Measurements from ENCODE around the gene CDHR5. TPM values are rescaled to one million over a fixed set of nuclear protein-coding genes. Genes with fewer than 3 reads are reported as not detected.

CDHR5 gene
- total and polyA plus RNA-seq, 5 donors from 2014 or later = not detected

- H3K4me1 Mint-ChIP-seq = peaks cover 0 to 46% (median 9%) of the 10 kb centered on the region in 4 donors
- peaks cover 31% of the 10 kb centered on the region for H3K4me1 ChIP-seq (ENCODE audit: control insufficient read depth, insufficient read depth, low read length, poor library complexity, severe bottlenecking)
- H3K9me3 ChIP-seq (ENCODE audit: control insufficient read depth in 2 of 2, low read length in 2 of 2) = no peaks in the 10 kb centered on the region
These were observed 43.0 kb downstream of the CDHR5 start for GRCh38 chr11:581752-582151.

GRCh38 chr11:581342-581741 is 43.4 kb downstream of the CDHR5 start:
- Mint-ChIP-seq H3K27me3 (no peaks in the 10 kb centered on the region), H3K4me1 (peaks cover 0 to 44% (median 9%) of the 10 kb centered on the region in 4 donors), H3K27ac (no peak overlapping the region), H3K4me3 (peak overlapping the region in 2 of 4 donors; percentile 52 to 62), H3K9me3 (peaks cover 0 to 2% (median 0%) of the 10 kb centered on the region in 7 donors), H3K36me3 (peaks cover 3% of the 10 kb centered on the region)
- DNase-seq = no peak
- Histone ChIP-seq H3K27ac (ENCODE audit: insufficient read depth, low read length, poor library complexity, severe bottlenecking) (no peak overlapping the region), H3K4me1 (ENCODE audit: control insufficient read depth, insufficient read depth, low read length, poor library complexity, severe bottlenecking) (peaks cover 31% of the 10 kb centered on the region), H3K9me3 (ENCODE audit: control insufficient read depth in 2 of 2, low read length in 2 of 2) (no peaks in the 10 kb centered on the region), H3K4me3 (ENCODE audit: low read depth, low read length) (no peak overlapping the region), H3K36me3 (ENCODE audit: control insufficient read depth, insufficient read depth, low read length) (peaks cover 34% of the 10 kb centered on the region), H3K27me3 (ENCODE audit: control insufficient read depth, insufficient read depth, low read length) (no peaks in the 10 kb centered on the region)
- no peak for ATAC-seq (ENCODE audit: low read depth in 2 of 2)

More at GRCh38 chr11:581752-582151, 43.0 kb downstream of the CDHR5 start:
- ATAC-seq (ENCODE audit: low read depth in 2 of 2) = no peak
- peaks cover 0 to 2% (median 0%) of the 10 kb centered on the region in 7 donors for H3K9me3 Mint-ChIP-seq
- no peak overlapping the region for H3K27ac ChIP-seq (ENCODE audit: insufficient read depth, low read length, poor library complexity, severe bottlenecking)
- peaks cover 5% of the 10 kb centered on the region for H3K36me3 Mint-ChIP-seq
- no peak overlapping the region for H3K27ac Mint-ChIP-seq
- no peaks in the 10 kb centered on the region for H3K27me3 Mint-ChIP-seq
- peak overlapping the region in 1 of 4 donors; percentile 52 for H3K4me3 Mint-ChIP-seq
- H3K27me3 ChIP-seq (ENCODE audit: control insufficient read depth, insufficient read depth, low read length) = no peaks in the 10 kb centered on the region
- H3K4me3 ChIP-seq (ENCODE audit: low read depth, low read length) = no peak overlapping the region
- DNase-seq = no peak
- peaks cover 38% of the 10 kb centered on the region for H3K36me3 ChIP-seq (ENCODE audit: control insufficient read depth, insufficient read depth, low read length)

GRCh38 chr11:579830-580601 is 44.7 kb downstream of the CDHR5 start:
- H3K27me3 Mint-ChIP-seq = peaks cover 2% of the 10 kb centered on the region
- peaks cover 0 to 3% (median 0%) of the 10 kb centered on the region in 7 donors for H3K9me3 Mint-ChIP-seq
- no peak overlapping the region for H3K27ac Mint-ChIP-seq
- Histone ChIP-seq H3K4me3 (ENCODE audit: low read depth, low read length) (no peak overlapping the region), H3K36me3 (ENCODE audit: control insufficient read depth, insufficient read depth, low read length) (peaks cover 30% of the 10 kb centered on the region), H3K4me1 (ENCODE audit: control insufficient read depth, insufficient read depth, low read length, poor library complexity, severe bottlenecking) (peaks cover 37% of the 10 kb centered on the region), H3K27me3 (ENCODE audit: control insufficient read depth, insufficient read depth, low read length) (no peaks in the 10 kb centered on the region), H3K9me3 (ENCODE audit: control insufficient read depth in 2 of 2, low read length in 2 of 2) (no peaks in the 10 kb centered on the region), H3K27ac (ENCODE audit: insufficient read depth, low read length, poor library complexity, severe bottlenecking) (no peak overlapping the region)
- H3K4me1 Mint-ChIP-seq = peaks cover 0 to 45% (median 11%) of the 10 kb centered on the region in 4 donors
- H3K4me3 Mint-ChIP-seq = peak overlapping the region in 3 of 4 donors; percentile 32 to 79 (median 53)
- ATAC-seq (ENCODE audit: low read depth in 2 of 2) = no peak
- no peaks in the 10 kb centered on the region for H3K36me3 Mint-ChIP-seq
- no peak for DNase-seq

GRCh38 chr11:578276-579035 is 46.3 kb downstream of the CDHR5 start:
- Histone ChIP-seq H3K4me1 (ENCODE audit: control insufficient read depth, insufficient read depth, low read length, poor library complexity, severe bottlenecking) (peaks cover 48% of the 10 kb centered on the region), H3K4me3 (ENCODE audit: low read depth, low read length) (peak overlapping the region; percentile 83), H3K27ac (ENCODE audit: insufficient read depth, low read length, poor library complexity, severe bottlenecking) (no peak overlapping the region), H3K27me3 (ENCODE audit: control insufficient read depth, insufficient read depth, low read length) (no peaks in the 10 kb centered on the region), H3K36me3 (ENCODE audit: control insufficient read depth, insufficient read depth, low read length) (peaks cover 18% of the 10 kb centered on the region), H3K9me3 (ENCODE audit: control insufficient read depth in 2 of 2, low read length in 2 of 2) (no peaks in the 10 kb centered on the region)
- DNase-seq (no peak), ATAC-seq (ENCODE audit: low read depth in 2 of 2) (no peak)
- Mint-ChIP-seq H3K4me3 (peak overlapping the region; percentile 79 to 91 (median 86)), H3K27ac (no peak overlapping the region), H3K27me3 (peaks cover 5% of the 10 kb centered on the region), H3K36me3 (no peaks in the 10 kb centered on the region), H3K4me1 (peaks cover 4 to 57% (median 21%) of the 10 kb centered on the region in 4 donors), H3K9me3 (peaks cover 0 to 2% (median 0%) of the 10 kb centered on the region in 7 donors)

GRCh38 chr11:577611-577894 is 47.2 kb downstream of the CDHR5 start:
- DNase-seq (no peak), ATAC-seq (ENCODE audit: low read depth in 2 of 2) (no peak)
- H3K27ac ChIP-seq (ENCODE audit: insufficient read depth, low read length, poor library complexity, severe bottlenecking) = no peak overlapping the region
- Mint-ChIP-seq H3K4me1 (peaks cover 4 to 60% (median 21%) of the 10 kb centered on the region in 4 donors), H3K27ac (peak overlapping the region; percentile 68 to 74 (median 71)), H3K4me3 (peak overlapping the region; percentile 86 to 91 (median 88)), H3K9me3 (peaks cover 0 to 2% (median 0%) of the 10 kb centered on the region in 7 donors), H3K27me3 (peaks cover 5% of the 10 kb centered on the region), H3K36me3 (no peaks in the 10 kb centered on the region)
- no peaks in the 10 kb centered on the region for H3K27me3 ChIP-seq (ENCODE audit: control insufficient read depth, insufficient read depth, low read length)
- peaks cover 48% of the 10 kb centered on the region for H3K4me1 ChIP-seq (ENCODE audit: control insufficient read depth, insufficient read depth, low read length, poor library complexity, severe bottlenecking)
- peaks cover 11% of the 10 kb centered on the region for H3K36me3 ChIP-seq (ENCODE audit: control insufficient read depth, insufficient read depth, low read length)
- peak overlapping the region; percentile 83 for H3K4me3 ChIP-seq (ENCODE audit: low read depth, low read length)
- no peaks in the 10 kb centered on the region for H3K9me3 ChIP-seq (ENCODE audit: control insufficient read depth in 2 of 2, low read length in 2 of 2)

- Histone ChIP-seq H3K27me3 (ENCODE audit: control insufficient read depth, insufficient read depth, low read length) (no peaks in the 10 kb centered on the region), H3K4me3 (ENCODE audit: low read depth, low read length) (peak overlapping the region; percentile 83), H3K9me3 (ENCODE audit: control insufficient read depth in 2 of 2, low read length in 2 of 2) (no peaks in the 10 kb centered on the region), H3K4me1 (ENCODE audit: control insufficient read depth, insufficient read depth, low read length, poor library complexity, severe bottlenecking) (peaks cover 48% of the 10 kb centered on the region), H3K36me3 (ENCODE audit: control insufficient read depth, insufficient read depth, low read length) (peaks cover 9% of the 10 kb centered on the region), H3K27ac (ENCODE audit: insufficient read depth, low read length, poor library complexity, severe bottlenecking) (peak overlapping the region; percentile 14)
- H3K27ac Mint-ChIP-seq = peak overlapping the region; percentile 68 to 74 (median 71)
- H3K36me3 Mint-ChIP-seq = no peaks in the 10 kb centered on the region
- no peak for ATAC-seq (ENCODE audit: low read depth in 2 of 2)
- DNase-seq = no peak
- peak overlapping the region; percentile 86 to 91 (median 88) for H3K4me3 Mint-ChIP-seq
- H3K27me3 Mint-ChIP-seq = peaks cover 5% of the 10 kb centered on the region
- H3K4me1 Mint-ChIP-seq = peaks cover 4 to 60% (median 21%) of the 10 kb centered on the region in 4 donors
- peaks cover 0 to 2% (median 0%) of the 10 kb centered on the region in 7 donors for H3K9me3 Mint-ChIP-seq
These were observed 47.7 kb downstream of the CDHR5 start for GRCh38 chr11:576811-577610.

Data from CD4-positive, CD25-positive, alpha-beta regulatory T cell (primary cell).